LNCAP (cell line): ENCODE measurements around the gene TMEM201.

Experiments
- TF ChIP-seq, protein P1 (sequence below): fragments of 450-650 bp; IDR thresholded peaks from 2 replicates; pipeline ENCODE4 v1.5.1; 2017; ENCODE audit warnings: mild to moderate bottlenecking

The TMEM201 gene

GRCh38 chr1:9639227-9639626 is 50.5 kb downstream of the TMEM201 start:
- TF ChIP-seq, protein P1, sequence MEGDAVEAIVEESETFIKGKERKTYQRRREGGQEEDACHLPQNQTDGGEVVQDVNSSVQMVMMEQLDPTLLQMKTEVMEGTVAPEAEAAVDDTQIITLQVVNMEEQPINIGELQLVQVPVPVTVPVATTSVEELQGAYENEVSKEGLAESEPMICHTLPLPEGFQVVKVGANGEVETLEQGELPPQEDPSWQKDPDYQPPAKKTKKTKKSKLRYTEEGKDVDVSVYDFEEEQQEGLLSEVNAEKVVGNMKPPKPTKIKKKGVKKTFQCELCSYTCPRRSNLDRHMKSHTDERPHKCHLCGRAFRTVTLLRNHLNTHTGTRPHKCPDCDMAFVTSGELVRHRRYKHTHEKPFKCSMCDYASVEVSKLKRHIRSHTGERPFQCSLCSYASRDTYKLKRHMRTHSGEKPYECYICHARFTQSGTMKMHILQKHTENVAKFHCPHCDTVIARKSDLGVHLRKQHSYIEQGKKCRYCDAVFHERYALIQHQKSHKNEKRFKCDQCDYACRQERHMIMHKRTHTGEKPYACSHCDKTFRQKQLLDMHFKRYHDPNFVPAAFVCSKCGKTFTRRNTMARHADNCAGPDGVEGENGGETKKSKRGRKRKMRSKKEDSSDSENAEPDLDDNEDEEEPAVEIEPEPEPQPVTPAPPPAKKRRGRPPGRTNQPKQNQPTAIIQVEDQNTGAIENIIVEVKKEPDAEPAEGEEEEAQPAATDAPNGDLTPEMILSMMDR, result no peak

DNA sequence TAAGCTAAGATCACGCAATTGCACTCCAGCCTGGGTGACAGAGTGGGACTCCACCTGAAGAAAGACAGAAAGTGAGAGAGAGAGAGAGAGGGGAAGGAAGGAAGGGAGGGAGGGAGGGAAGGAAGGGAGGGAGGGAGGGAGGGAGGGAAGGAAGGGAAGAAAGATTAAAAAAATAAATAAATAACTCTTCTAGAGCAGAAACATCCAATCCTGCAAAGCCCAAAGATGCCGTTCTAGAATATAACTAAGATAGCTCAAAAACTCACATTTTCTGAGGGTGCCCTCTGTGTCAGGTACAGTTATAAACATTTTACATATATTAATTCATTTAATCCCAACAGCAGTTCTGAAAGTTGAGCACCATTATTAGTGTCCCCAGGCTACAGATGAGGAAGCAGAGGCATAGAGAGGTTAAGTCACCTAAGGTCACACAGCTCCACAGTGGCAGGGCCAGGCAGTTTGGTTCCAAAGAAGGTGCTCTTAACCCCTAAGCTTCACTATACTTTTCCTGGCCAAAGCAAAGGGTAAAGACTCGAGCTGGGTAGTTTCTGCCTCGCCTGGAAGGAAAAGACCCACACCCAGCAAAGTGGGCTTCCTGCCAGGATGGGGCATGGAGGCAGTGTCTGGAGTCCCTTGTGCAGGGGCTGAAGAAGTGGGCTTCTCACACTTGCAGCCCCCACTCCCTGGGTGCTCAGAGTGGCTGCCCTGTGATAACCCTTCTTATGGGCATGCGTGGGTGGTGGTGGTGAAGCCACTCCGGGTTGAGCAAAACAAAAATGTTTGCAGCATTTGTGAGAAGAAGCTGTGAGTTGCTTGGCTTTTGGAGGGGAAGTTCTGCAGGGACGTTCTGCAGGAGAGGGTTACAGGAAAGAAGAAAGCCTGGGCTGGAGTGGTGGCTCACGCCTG is 54.9 kb downstream of the TMEM201 start:
- TF ChIP-seq, protein P1, result no peak

- TF ChIP-seq, protein P1, result no peak
Measured at GRCh38 chr1:9646037-9646436, 57.3 kb downstream of the TMEM201 start.

GRCh38 chr1:9648171-9648570 is 59.5 kb downstream of the TMEM201 start:
- TF ChIP-seq, protein P1, result no peak

- TF ChIP-seq, protein P1, result no peak
Measured at GRCh38 chr1:9649769-9650168, 61.1 kb downstream of the TMEM201 start.

DNA sequence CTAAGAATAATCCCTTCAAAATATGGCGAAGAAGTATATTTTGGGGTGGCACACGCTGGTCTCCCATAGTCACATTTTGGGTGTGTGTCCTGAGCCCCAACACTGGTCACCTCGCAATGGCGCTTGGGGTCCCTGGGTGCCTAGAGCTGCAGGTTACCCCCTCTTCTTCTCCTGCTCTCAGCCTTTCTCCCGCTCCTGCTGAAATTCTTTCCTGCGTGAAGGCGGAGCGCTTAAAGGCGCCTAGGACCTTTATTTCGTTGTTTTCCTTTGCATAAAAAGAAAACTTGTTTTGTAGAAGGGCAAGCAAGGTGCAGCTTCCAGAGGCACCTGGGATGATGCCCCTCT is 62.5 kb downstream of the TMEM201 start:
- TF ChIP-seq, protein P1, result no peak

- TF ChIP-seq, protein P1, result no peak
Measured at GRCh38 chr1:9651565-9652378, 63.1 kb downstream of the TMEM201 start, which contains the start of gene PIK3CD. TSS of gene PIK3CD (plus strand) at chr1:9651731. CDS start at chr1:9710456, 58,725 bp downstream.
